Activated CD8-positive, alpha-beta T cell treated with anti-CD3 and anti-CD28 coated beads for 36 hours (primary cell): ENCODE data around the gene KRT12. TPM values are rescaled to one million over a fixed set of nuclear protein-coding genes. Genes with fewer than 3 reads are reported as not detected.

Source experiments
- ATAC-seq: fragments of 200-7000 bp; cut with Tn5 transposase; one replicate; pipeline ENCODE4 v1.10.0; 2021; ENCODE audit warnings: mild to moderate bottlenecking, moderate library complexity
- CTCF ChIA-PET: fragments of 350-600 bp; sonication (Branson Sonifier 250); formaldehyde crosslinking; loops from one replicate; lab custom pipeline; 2021; ENCODE audit warnings: antibody characterized with exemption; lab: Charles Lee
- POLR2A ChIA-PET: fragments of 350-600 bp; sonication (Branson Sonifier 250); formaldehyde crosslinking; loops from one replicate; lab custom pipeline; 2021; ENCODE audit warnings: antibody characterized with exemption; lab: Charles Lee
- DNase-seq: peaks from one replicate; pipeline ENCODE4 v3.0.0-alpha.2; 2020
- H3K27ac Mint-ChIP-seq: one replicate; pipeline ENCODE4 v1.8.0; 2021; ENCODE audit warnings: mild to moderate bottlenecking, mixed read lengths
- H3K27me3 Mint-ChIP-seq: one replicate; pipeline ENCODE4 v1.8.0; 2021; ENCODE audit warnings: mixed read lengths
- H3K36me3 Mint-ChIP-seq: one replicate; pipeline ENCODE4 v1.8.0; 2021; ENCODE audit warnings: low read depth, mixed read lengths
- H3K4me1 Mint-ChIP-seq: one replicate; pipeline ENCODE4 v1.8.0; 2021; ENCODE audit warnings: low read depth, mixed read lengths
- H3K4me3 Mint-ChIP-seq: one replicate; pipeline ENCODE4 v1.8.0; 2021; ENCODE audit warnings: mild to moderate bottlenecking, moderate library complexity, mixed read lengths
- H3K9me3 Mint-ChIP-seq: one replicate; pipeline ENCODE4 v1.8.0; 2021; ENCODE audit warnings: mixed read lengths
- CTCF ChIP-seq: fragments of 200-600 bp; IDR thresholded peaks from one replicate; pipeline ENCODE4 v1.8.0; 2022; ENCODE audit warnings: antibody characterized with exemption, mild to moderate bottlenecking
- intact Hi-C: fragments of 100-400 bp; cut with micrococcal nuclease; formaldehyde crosslinking; loops from one replicate; pipeline ENCODE4 v1.10.0; 2022
- total RNA-seq, 2 experiments: library from RNA; stranded (reverse); gene quantifications; one replicate each; pipeline ENCODE4 v1.2.3, GENCODE V29; 2021

The KRT12 gene
- total RNA-seq, 2 experiments from 2014 or later = not detected

GRCh38 chr17:40821536-40821935, 45.5 kb downstream of the KRT12 start:
- no peak for DNase-seq
- no peaks in the 10 kb centered on the region for H3K9me3 Mint-ChIP-seq
- H3K36me3 Mint-ChIP-seq = peaks cover 21% of the 10 kb centered on the region
- ATAC-seq = no peak
- no peak for TF ChIP-seq CTCF
- peaks cover 26% of the 10 kb centered on the region for H3K4me1 Mint-ChIP-seq
- H3K4me3 Mint-ChIP-seq = no peak overlapping the region
- no peak overlapping the region for H3K27ac Mint-ChIP-seq
- POLR2A ChIA-PET = interaction anchor here (0.8 kb wide), 1 partner anchor 11 kb away, joined by 5 read pairs; no protein-coding TSS in a partner anchor
- CTCF ChIA-PET = interaction anchor here (1.0 kb wide), 1 partner anchor 844 kb away, joined by 3 read pairs; no protein-coding TSS in a partner anchor
- no peaks in the 10 kb centered on the region for H3K27me3 Mint-ChIP-seq
- intact Hi-C loops = no loop called here

- ChIA-PET POLR2A (interaction anchor here (0.7 to 1.1 kb wide), 3 partner anchors 11 to 217 kb away, joined by 3 read pairs; partner anchors contain the start of gene KRT12), CTCF (interaction anchor here (1.9 kb wide), 1 partner anchor 828 kb away, joined by 8 read pairs; no protein-coding TSS in a partner anchor)
- DNase-seq (peak; percentile 15), ATAC-seq (no peak)
- Mint-ChIP-seq H3K27me3 (no peaks in the 10 kb centered on the region), H3K9me3 (no peaks in the 10 kb centered on the region), H3K4me1 (peaks cover 26% of the 10 kb centered on the region), H3K36me3 (peaks cover 22% of the 10 kb centered on the region), H3K27ac (peak overlapping the region; percentile 85), H3K4me3 (peak overlapping the region; percentile 95)
- TF ChIP-seq CTCF = no peak
- intact Hi-C loops = no loop called here
Measured at GRCh38 chr17:40820228-40820838, 46.7 kb downstream of the KRT12 start.

GRCh38 chr17:40819528-40820125, 47.4 kb downstream of the KRT12 start:
- ChIA-PET CTCF (interaction anchor here (1.1 to 1.9 kb wide), 5 partner anchors 8 to 828 kb away, joined by 3 to 8 read pairs (median 5); no protein-coding TSS in a partner anchor), POLR2A (interaction anchor here (0.7 to 1.5 kb wide), 7 partner anchors 12 to 869 kb away, joined by 3 to 4 read pairs (median 3); partner anchors contain the start of genes EIF1, KRT12 and TOP2A)
- H3K27ac Mint-ChIP-seq = peak overlapping the region; percentile 85
- DNase-seq (no peak), ATAC-seq (no peak)
- TF ChIP-seq CTCF = no peak
- peak overlapping the region; percentile 95 for H3K4me3 Mint-ChIP-seq
- intact Hi-C loops = no loop called here
- H3K36me3 Mint-ChIP-seq = peaks cover 24% of the 10 kb centered on the region
- H3K27me3 Mint-ChIP-seq = peaks cover 1% of the 10 kb centered on the region
- no peaks in the 10 kb centered on the region for H3K9me3 Mint-ChIP-seq
- peaks cover 26% of the 10 kb centered on the region for H3K4me1 Mint-ChIP-seq

GRCh38 chr17:40818733-40819527, 48.1 kb downstream of the KRT12 start:
- peak; percentile 87 for ATAC-seq
- DNase-seq = peak; percentile 90
- Mint-ChIP-seq H3K9me3 (no peaks in the 10 kb centered on the region), H3K4me3 (peak overlapping the region; percentile 95), H3K27ac (peak overlapping the region; percentile 96), H3K4me1 (peaks cover 21% of the 10 kb centered on the region), H3K27me3 (peaks cover 8% of the 10 kb centered on the region), H3K36me3 (peaks cover 22% of the 10 kb centered on the region)
- CTCF ChIA-PET = interaction anchor here (0.7 to 1.9 kb wide), 13 partner anchors 9 to 845 kb away, joined by 3 to 8 read pairs (median 4); partner anchors contain the start of gene SMARCE1
- POLR2A ChIA-PET = interaction anchor here (0.9 to 1.5 kb wide), 6 partner anchors 48 to 870 kb away, joined by 3 to 4 read pairs (median 3); partner anchors contain the start of genes EIF1, KRT12 and TOP2A
- intact Hi-C loops = no loop called here
- TF ChIP-seq CTCF = no peak
